ENCODE measurements around the gene LRRC46. TPM values are rescaled to one million over a fixed set of nuclear protein-coding genes. Genes with fewer than 3 reads are reported as not detected.
A peak's percentile ranks its signal among the peaks of the same experiment; 100 is the strongest.

The LRRC46 gene
- total RNA-seq, 3 donors from 2014 or later (not counting 1 experiment from before 2014, with no cell fraction given), result 1.7 to 3.1 (median 2.7) TPM

GRCh38 chr17:47840001-47840741 is 8.7 kb downstream of the LRRC46 start:
- peaks cover 4 to 9% of the 10 kb centered on the region in 2 donors for H3K27me3 Mint-ChIP-seq (ENCODE audit: low read depth in 2 of 2)
- peaks cover 6% of the 10 kb centered on the region for H3K36me3 ChIP-seq (ENCODE audit: control insufficient read depth, insufficient read depth, low read length)
- 60% methylated on average over 17 of the region's 17 CpGs for WGBS (ENCODE audit: insufficient coverage)
- peak overlapping the region; percentile 81 to 97 for H3K27ac Mint-ChIP-seq
- H3K36me3 Mint-ChIP-seq, result no peaks in the 10 kb centered on the region
- H3K4me1 ChIP-seq (ENCODE audit: control insufficient read depth, insufficient read depth, low read length), result peaks cover 18% of the 10 kb centered on the region
- peaks cover 4% of the 10 kb centered on the region for H3K27me3 ChIP-seq (ENCODE audit: control insufficient read depth, insufficient read depth, low read length)
- DNase-seq (peak in 1 of 2 donors; percentile 22), ATAC-seq (no peak)
- H3K4me3 Mint-ChIP-seq, result peak overlapping the region; percentile 99
- intact Hi-C loops (cut with micrococcal nuclease), result no loop called here
- peak overlapping the region; percentile 90 for H3K4me3 ChIP-seq (ENCODE audit: low read length)
- peaks cover 15 to 24% of the 10 kb centered on the region in 2 donors for H3K4me1 Mint-ChIP-seq
- H3K27ac ChIP-seq (ENCODE audit: low read length), result no peak overlapping the region
- H3K9me3 ChIP-seq (ENCODE audit: control insufficient read depth, insufficient read depth, low read length), result no peaks in the 10 kb centered on the region
- no peak for TF ChIP-seq CTCF (IDR thresholded peaks at IDR 0.05)
- H3K9me3 Mint-ChIP-seq, result no peaks in the 10 kb centered on the region

- intact Hi-C loops (cut with micrococcal nuclease), result loop anchor here (1.0 kb wide), 2 partner anchors 49 to 129 kb away; no protein-coding TSS in a partner anchor
- peaks cover 4% of the 10 kb centered on the region for H3K27me3 ChIP-seq (ENCODE audit: control insufficient read depth, insufficient read depth, low read length)
- peaks cover 15 to 24% of the 10 kb centered on the region in 2 donors for H3K4me1 Mint-ChIP-seq
- peak; percentile 87 for TF ChIP-seq CTCF (IDR thresholded peaks at IDR 0.05)
- H3K4me3 Mint-ChIP-seq, result peak within 1 kb of the TSS; percentile 99
- no peaks in the 10 kb centered on the region for H3K36me3 Mint-ChIP-seq
- DNase-seq (peak; percentile 89 to 90), ATAC-seq (peak; percentile 95 to 96 (median 96))
- H3K27ac Mint-ChIP-seq, result peak within 1 kb of the TSS; percentile 81 to 97
- under 1% methylated on average over 55 of the region's 55 CpGs for WGBS (ENCODE audit: insufficient coverage)
- H3K36me3 ChIP-seq (ENCODE audit: control insufficient read depth, insufficient read depth, low read length), result peaks cover 6% of the 10 kb centered on the region
- H3K9me3 ChIP-seq (ENCODE audit: control insufficient read depth, insufficient read depth, low read length), result no peaks in the 10 kb centered on the region
- H3K4me3 ChIP-seq (ENCODE audit: low read length), result peak within 1 kb of the TSS; percentile 90
- H3K27me3 Mint-ChIP-seq (ENCODE audit: low read depth in 2 of 2), result peaks cover 8 to 15% of the 10 kb centered on the region in 2 donors
- H3K9me3 Mint-ChIP-seq, result no peaks in the 10 kb centered on the region
- H3K27ac ChIP-seq (ENCODE audit: low read length), result peak within 1 kb of the TSS; percentile 49
- H3K4me1 ChIP-seq (ENCODE audit: control insufficient read depth, insufficient read depth, low read length), result peaks cover 18% of the 10 kb centered on the region
Measured at GRCh38 chr17:47840742-47841487, 9.4 kb downstream of the LRRC46 start, which contains the start of gene SCRN2. SCRN2 (minus strand) TSS chr17:47841273; CDS start chr17:47840843, 430 bp downstream.

GRCh38 chr17:47841488-47842291 is 10.2 kb downstream of the LRRC46 start:
- peaks cover 8 to 22% of the 10 kb centered on the region in 2 donors for H3K27me3 Mint-ChIP-seq (ENCODE audit: low read depth in 2 of 2)
- Histone ChIP-seq H3K36me3 (ENCODE audit: control insufficient read depth, insufficient read depth, low read length) (peaks cover 5% of the 10 kb centered on the region), H3K27me3 (ENCODE audit: control insufficient read depth, insufficient read depth, low read length) (peaks cover 10% of the 10 kb centered on the region), H3K4me3 (ENCODE audit: low read length) (peak overlapping the region; percentile 90), H3K27ac (ENCODE audit: low read length) (peak overlapping the region; percentile 49), H3K9me3 (ENCODE audit: control insufficient read depth, insufficient read depth, low read length) (no peaks in the 10 kb centered on the region), H3K4me1 (ENCODE audit: control insufficient read depth, insufficient read depth, low read length) (peaks cover 18% of the 10 kb centered on the region)
- DNase-seq, result peak in 1 of 2 donors; percentile 30
- H3K36me3 Mint-ChIP-seq, result no peaks in the 10 kb centered on the region
- intact Hi-C loops (cut with micrococcal nuclease), result loop anchor here (1.0 kb wide), 2 partner anchors 49 to 129 kb away; no protein-coding TSS in a partner anchor
- WGBS (ENCODE audit: insufficient coverage), result 78% methylated on average over 16 of the region's 16 CpGs
- ATAC-seq, result no peak
- H3K9me3 Mint-ChIP-seq, result no peaks in the 10 kb centered on the region
- H3K27ac Mint-ChIP-seq, result peak overlapping the region; percentile 81 to 97
- peak; percentile 40 for TF ChIP-seq CTCF (IDR thresholded peaks at IDR 0.05)
- H3K4me3 Mint-ChIP-seq, result peak overlapping the region; percentile 99
- H3K4me1 Mint-ChIP-seq, result peaks cover 15 to 24% of the 10 kb centered on the region in 2 donors

All from natural killer cell (primary cell).